Epithelial cell of esophagus (primary cell): Measurements from ENCODE around the gene STYXL1.

Experiments used
- DNase-seq: peaks from one replicate; pipeline ENCODE4 v3.0.0; 2010; ENCODE audit warnings: low read depth
- H3K4me3 ChIP-seq: 2 replicates; pipeline ENCODE4 v1.5.1; 2011; ENCODE audit warnings: mild to moderate bottlenecking, low read length, control low read depth
- CTCF ChIP-seq: IDR thresholded peaks from 2 replicates; pipeline ENCODE4 v1.5.1; 2011; ENCODE audit warnings: low read depth, mild to moderate bottlenecking, low read length, control low read depth, inconsistent platforms; ENCODE audit not compliant: insufficient read depth; ENCODE audit errors: missing control alignments

The STYXL1 gene

DNA sequence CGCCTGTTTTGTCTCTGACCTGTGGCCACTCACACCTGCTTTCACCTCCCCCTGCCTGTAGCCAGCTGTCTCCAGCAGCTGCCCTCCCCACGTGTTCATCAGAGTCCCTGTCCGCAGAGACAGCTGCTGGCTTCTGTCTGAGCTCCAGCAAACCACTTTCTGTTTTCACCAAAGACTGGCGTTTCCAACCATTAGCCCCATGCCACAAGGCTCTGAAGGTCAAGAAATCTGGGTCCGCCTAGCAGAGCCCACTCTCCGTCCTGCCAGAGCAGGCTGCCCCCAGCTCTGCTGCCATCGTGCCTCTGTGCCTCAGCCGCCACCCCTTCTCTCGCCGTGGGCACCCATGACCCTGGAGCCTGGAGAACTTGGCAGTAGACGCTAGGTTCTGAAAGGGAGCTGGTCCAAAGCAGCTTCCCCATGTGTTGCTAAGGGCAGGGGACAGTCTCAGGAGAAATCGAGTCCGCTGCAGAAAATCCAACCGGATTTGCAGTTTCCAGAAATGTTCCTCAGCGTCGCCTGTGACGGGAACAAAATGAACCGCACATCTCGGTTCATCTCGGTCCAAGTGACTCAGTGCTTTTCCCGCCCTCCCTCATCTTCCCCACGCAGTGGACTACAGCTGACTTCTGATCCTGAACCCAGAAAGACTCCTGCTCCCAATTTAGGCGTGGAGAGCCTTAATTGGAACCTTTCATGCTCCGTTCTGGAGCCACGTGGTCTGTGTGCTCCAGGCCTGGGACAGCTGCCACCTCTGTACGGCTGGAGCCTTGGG, 81.4 kb downstream of the STYXL1 start:
- DNase-seq, result no peak
- no peak for TF ChIP-seq CTCF
- no peak overlapping the region for H3K4me3 ChIP-seq

GRCh38 chr7:75965617-75966016, 82.2 kb downstream of the STYXL1 start:
- no peak for DNase-seq
- TF ChIP-seq CTCF, result no peak
- no peak overlapping the region for H3K4me3 ChIP-seq

GRCh38 chr7:75963381-75963995, 84.3 kb downstream of the STYXL1 start:
- no peak overlapping the region for H3K4me3 ChIP-seq
- no peak for DNase-seq
- no peak for TF ChIP-seq CTCF

DNA sequence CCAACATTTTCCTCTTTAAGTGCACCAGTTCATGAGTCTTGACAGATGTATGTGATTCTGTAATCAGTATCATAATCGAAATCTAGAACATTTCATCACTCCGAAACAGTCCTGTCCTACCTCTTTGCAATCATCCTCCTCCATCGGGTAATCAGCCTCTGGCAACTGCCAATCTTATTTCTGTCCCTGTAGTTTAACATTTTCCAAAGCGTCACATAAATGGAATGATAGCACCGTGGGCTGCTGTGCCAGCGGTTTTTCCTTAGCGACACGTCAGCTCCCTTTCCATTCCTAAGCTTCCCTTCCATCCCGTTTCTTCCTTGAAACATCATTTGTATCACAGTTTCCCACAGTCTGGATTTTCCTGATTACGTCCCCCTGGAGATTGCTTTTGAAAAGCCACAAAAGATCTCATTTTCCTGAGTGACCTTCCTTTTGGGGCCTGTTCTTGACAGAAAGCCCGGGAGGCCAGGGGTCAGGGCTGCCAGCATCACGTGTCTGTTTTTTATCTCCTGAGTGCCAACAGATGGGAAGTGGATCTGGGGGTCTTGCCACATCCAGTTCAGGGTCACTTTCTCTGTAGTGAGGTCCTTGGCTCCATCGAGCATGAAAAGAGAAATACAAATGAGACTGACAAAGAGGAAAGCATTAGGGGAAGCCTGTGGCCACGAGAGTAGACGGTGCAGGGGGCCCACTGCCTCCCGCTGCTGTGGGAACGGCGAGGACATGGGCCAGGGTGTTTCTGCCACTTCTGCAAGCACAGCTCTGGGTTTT, 85.0 kb downstream of the STYXL1 start:
- no peak for TF ChIP-seq CTCF
- DNase-seq, result no peak
- no peak overlapping the region for H3K4me3 ChIP-seq

GRCh38 chr7:75961218-75961617, 86.6 kb downstream of the STYXL1 start:
- H3K4me3 ChIP-seq, result no peak overlapping the region
- DNase-seq, result no peak
- TF ChIP-seq CTCF, result no peak

GRCh38 chr7:75960372-75960771, 87.4 kb downstream of the STYXL1 start:
- DNase-seq, result no peak

More at GRCh38 chr7:75960372-75960771, 87.4 kb downstream of the STYXL1 start:
- no peak overlapping the region for H3K4me3 ChIP-seq
- no peak for TF ChIP-seq CTCF
